OCI-LY3 (cell line): ENCODE measurements around the gene HPS3.

Experiments used
- H2AFZ ChIP-seq: fragments of 200-600, 300-600 bp; shearing (Covaris generic); 2 replicates; pipeline ENCODE4 v1.6.0; 2014; ENCODE audit warnings: antibody characterized with exemption, low read depth, low read length
- H3K27ac ChIP-seq: fragments of 200-600, 300-600 bp; sonication (generic); 2 replicates; pipeline ENCODE4 v1.5.1; 2014; ENCODE audit warnings: mild to moderate bottlenecking, low read length, moderate library complexity, mixed read lengths
- H3K27me3 ChIP-seq: fragments of 200-600, 300-600 bp; sonication (generic); 2 replicates; pipeline ENCODE4 v1.6.1; 2014; ENCODE audit warnings: low read depth, low read length, mixed read lengths
- H3K36me3 ChIP-seq: fragments of 200-600, 300-600 bp; sonication (generic); replicated peaks from 2 replicates; pipeline ENCODE3; 2014; ENCODE audit warnings: low read depth, low read length, mixed read lengths
- H3K4me1 ChIP-seq: fragments of 300-600, 200-600 bp; sonication (generic); 2 replicates; pipeline ENCODE4 v1.6.1; 2014; ENCODE audit warnings: low read length, mixed read lengths
- H3K4me2 ChIP-seq: fragments of 200-600, 300-600 bp; sonication (generic); 2 replicates; pipeline ENCODE4 v1.6.1; 2014; ENCODE audit warnings: low read length, mixed read lengths
- H3K4me3 ChIP-seq: fragments of 300-600, 200-600 bp; sonication (generic); 2 replicates; pipeline ENCODE4 v1.5.1; 2014; ENCODE audit warnings: antibody characterized with exemption, mild to moderate bottlenecking, low read length, moderate library complexity
- H3K79me2 ChIP-seq: fragments of 300-600, 200-600 bp; shearing (Covaris generic); 2 replicates; pipeline ENCODE4 v1.6.1; 2014; ENCODE audit warnings: mild to moderate bottlenecking, low read length, mixed read lengths
- H3K9ac ChIP-seq: fragments of 300-600, 200-600 bp; shearing (Covaris generic); 2 replicates; pipeline ENCODE4 v1.6.0; 2014; ENCODE audit warnings: mild to moderate bottlenecking, low read length, moderate library complexity
- H3K9me3 ChIP-seq: fragments of 200-600, 300-600 bp; shearing (Covaris generic); 2 replicates; pipeline ENCODE4 v1.6.1; 2014; ENCODE audit warnings: low read length, mixed read lengths; ENCODE audit not compliant: insufficient read depth
- H4K20me1 ChIP-seq: fragments of 200-600, 300-600 bp; sonication (generic); 2 replicates; pipeline ENCODE4 v1.6.1; 2016; ENCODE audit warnings: low read length, mixed read lengths; ENCODE audit not compliant: insufficient read depth
- EZH2phosphoT487 ChIP-seq: fragments of 200-600 bp; shearing (Covaris generic); IDR thresholded peaks from 2 replicates; pipeline ENCODE4 v1.6.1; 2018; ENCODE audit warnings: antibody characterized with exemption, mixed run types, low read depth
- TF ChIP-seq, protein P1 (sequence below): fragments of 200-600, 300-600 bp; sonication (generic); IDR thresholded peaks from 2 replicates; pipeline ENCODE4 v1.5.1; 2014; ENCODE audit warnings: antibody characterized with exemption, low read length, low read depth

The HPS3 gene

DNA sequence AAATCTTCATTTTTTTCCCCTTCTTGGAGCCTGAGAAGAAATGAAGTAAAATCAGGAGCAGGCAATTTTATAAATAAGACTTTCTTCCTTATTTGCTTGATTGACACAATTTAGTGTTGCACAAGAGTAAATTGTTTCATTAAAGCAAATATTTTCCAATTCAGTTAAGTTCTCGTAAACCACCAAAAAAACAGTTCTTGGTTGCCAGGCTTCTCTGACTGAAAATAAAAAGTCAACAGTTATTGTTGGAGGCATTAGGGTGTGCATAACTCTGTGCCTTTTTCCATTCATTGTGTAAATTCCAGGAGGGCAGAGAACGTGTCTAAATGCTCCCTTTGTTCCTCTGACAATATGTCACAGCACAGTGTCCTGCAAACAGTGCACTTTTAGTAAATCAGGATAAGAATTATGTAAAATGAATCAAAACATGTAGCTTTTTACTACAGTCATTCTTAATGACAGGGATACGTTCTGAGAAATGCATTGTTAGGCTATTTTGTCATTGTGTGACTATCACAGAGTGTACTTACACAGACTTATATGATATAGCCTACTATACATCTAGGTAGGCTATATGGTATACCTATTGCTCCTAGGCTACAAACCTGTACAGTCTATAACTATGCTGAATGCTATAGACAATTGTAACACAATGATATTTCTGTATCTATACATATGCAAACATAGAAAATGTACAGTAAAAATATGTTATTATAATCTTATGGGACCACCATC, 92.5 kb downstream of the HPS3 start, which contains the start of gene CP:
TSS of gene CP (minus strand) at position 47 of the 735 bp plus-strand sequence. CDS start at position 10, 37 bp downstream.
- TF ChIP-seq, protein P1, sequence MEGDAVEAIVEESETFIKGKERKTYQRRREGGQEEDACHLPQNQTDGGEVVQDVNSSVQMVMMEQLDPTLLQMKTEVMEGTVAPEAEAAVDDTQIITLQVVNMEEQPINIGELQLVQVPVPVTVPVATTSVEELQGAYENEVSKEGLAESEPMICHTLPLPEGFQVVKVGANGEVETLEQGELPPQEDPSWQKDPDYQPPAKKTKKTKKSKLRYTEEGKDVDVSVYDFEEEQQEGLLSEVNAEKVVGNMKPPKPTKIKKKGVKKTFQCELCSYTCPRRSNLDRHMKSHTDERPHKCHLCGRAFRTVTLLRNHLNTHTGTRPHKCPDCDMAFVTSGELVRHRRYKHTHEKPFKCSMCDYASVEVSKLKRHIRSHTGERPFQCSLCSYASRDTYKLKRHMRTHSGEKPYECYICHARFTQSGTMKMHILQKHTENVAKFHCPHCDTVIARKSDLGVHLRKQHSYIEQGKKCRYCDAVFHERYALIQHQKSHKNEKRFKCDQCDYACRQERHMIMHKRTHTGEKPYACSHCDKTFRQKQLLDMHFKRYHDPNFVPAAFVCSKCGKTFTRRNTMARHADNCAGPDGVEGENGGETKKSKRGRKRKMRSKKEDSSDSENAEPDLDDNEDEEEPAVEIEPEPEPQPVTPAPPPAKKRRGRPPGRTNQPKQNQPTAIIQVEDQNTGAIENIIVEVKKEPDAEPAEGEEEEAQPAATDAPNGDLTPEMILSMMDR, result no peak
- TF ChIP-seq EZH2phosphoT487, result no peak

More for the DNA sequence above, 92.5 kb downstream of the HPS3 start, which contains the start of gene CP:
- H3K27me3 ChIP-seq, result no peaks in the 10 kb centered on the region
- no peak within 1 kb of the TSS for H3K9ac ChIP-seq
- H3K4me3 ChIP-seq, result no peak within 1 kb of the TSS
- no peaks in the 10 kb centered on the region for H3K9me3 ChIP-seq
- H3K79me2 ChIP-seq, result no peaks in the 10 kb centered on the region
- no peaks in the 10 kb centered on the region for H3K36me3 ChIP-seq
- H2AFZ ChIP-seq, result no peak within 1 kb of the TSS
- H3K27ac ChIP-seq, result no peak within 1 kb of the TSS
- H4K20me1 ChIP-seq, result no peaks in the 10 kb centered on the region
- no peak within 1 kb of the TSS for H3K4me2 ChIP-seq
- peaks cover 18% of the 10 kb centered on the region for H3K4me1 ChIP-seq
